ENCODE results near the gene SLC2A10.

- TF ChIP-seq CTCF (IDR thresholded peaks at IDR 0.05) (no peak), POLR2A (IDR thresholded peaks at IDR 0.05) (no peak), EP300 (IDR thresholded peaks at IDR 0.05) (no peak)
Observed at GRCh38 chr20:46661659-46662058, 47.8 kb upstream of the SLC2A10 start.

All from tibial nerve (tissue), 4 donors.